ENCODE results near the gene PRXL2C. TPM values are rescaled to one million over a fixed set of nuclear protein-coding genes. Genes with fewer than 3 reads are reported as not detected.
"Not testable (repeated sequence)": the region's sequence is repeated elsewhere in the genome, so short reads cannot be mapped to it uniquely, and the experiment has no call there.

PRXL2C gene
- 19.1 and 45.5 TPM in 2 replicates for total RNA-seq (2014; rRNA removed; shearing (Covaris generic))

GRCh38 chr9:96655198-96655851 lies at the start of gene PRXL2C:
PRXL2C (minus strand) TSS chr9:96655317; CDS start chr9:96655281, 36 bp downstream.
- peak; percentile 85 for DNase-seq (ENCODE audit: low read depth)

GRCh38 chr9:96700721-96701375 lies 45.7 kb upstream of the PRXL2C start:
- not testable (repeated sequence) for DNase-seq (ENCODE audit: low read depth)

GRCh38 chr9:96691326-96691725 lies 36.2 kb upstream of the PRXL2C start:
- DNase-seq (ENCODE audit: low read depth), result no peak

- no peak for DNase-seq (ENCODE audit: low read depth)
These were observed 33.8 kb upstream of the PRXL2C start for GRCh38 chr9:96688745-96689464.

- DNase-seq (ENCODE audit: low read depth), result no peak
These were observed 33.1 kb upstream of the PRXL2C start for GRCh38 chr9:96688187-96688586.

GRCh38 chr9:96686638-96687335 lies 31.7 kb upstream of the PRXL2C start:
- DNase-seq (ENCODE audit: low read depth), result no peak

- no peak for DNase-seq (ENCODE audit: low read depth)
These were observed 25.8 kb upstream of the PRXL2C start for GRCh38 chr9:96680812-96681499.

- peak; percentile 60 for DNase-seq (ENCODE audit: low read depth)
These were observed 19.9 kb upstream of the PRXL2C start for GRCh38 chr9:96674906-96675538.

GRCh38 chr9:96673786-96674185 lies 18.7 kb upstream of the PRXL2C start:
- not testable (repeated sequence) for DNase-seq (ENCODE audit: low read depth)

- no peak for DNase-seq (ENCODE audit: low read depth)
These were observed 13.9 kb upstream of the PRXL2C start for GRCh38 chr9:96668868-96669534.

GRCh38 chr9:96667363-96667728 lies 12.2 kb upstream of the PRXL2C start:
- DNase-seq (ENCODE audit: low read depth), result no peak

GRCh38 chr9:96666653-96667362 lies 11.7 kb upstream of the PRXL2C start:
- DNase-seq (ENCODE audit: low read depth), result peak; percentile 71

GRCh38 chr9:96665789-96666188 lies 10.7 kb upstream of the PRXL2C start:
- DNase-seq (ENCODE audit: low read depth), result no peak

GRCh38 chr9:96663506-96664120 lies 8.5 kb upstream of the PRXL2C start:
- no peak for DNase-seq (ENCODE audit: low read depth)

- DNase-seq (ENCODE audit: low read depth), result no peak
These were observed 6.6 kb upstream of the PRXL2C start for GRCh38 chr9:96661711-96662110.

GRCh38 chr9:96660692-96661248 lies 5.7 kb upstream of the PRXL2C start:
- DNase-seq (ENCODE audit: low read depth), result no peak

- peak; percentile 87 for DNase-seq (ENCODE audit: low read depth)
These were observed 493 bp downstream of the PRXL2C start for GRCh38 chr9:96654450-96655197.

GRCh38 chr9:96651626-96652025 lies 3.5 kb downstream of the PRXL2C start:
- DNase-seq (ENCODE audit: low read depth), result no peak
